ENCODE data around the gene CNST.
A peak's percentile ranks its signal among the peaks of the same experiment; 100 is the strongest.

Gene CNST

GRCh38 chr1:246566128-246566812 is at the start of gene CNST, which contains the start of gene TFB2M:
Gene CNST, plus strand, starts transcription at chr1:246566456. Its CDS starts 25,107 bp downstream, at chr1:246591563.
Gene TFB2M, minus strand, starts transcription at chr1:246566261. Its CDS starts 123 bp downstream, at chr1:246566138.
- DNase-seq, result peak; percentile 93

- no peak for DNase-seq
These were observed 48.9 kb upstream of the CNST start for GRCh38 chr1:246517391-246517790.

GRCh38 chr1:246518456-246519205 is 47.6 kb upstream of the CNST start:
- no peak for DNase-seq

- DNase-seq, result no peak
These were observed 46.7 kb upstream of the CNST start for GRCh38 chr1:246519514-246519913.

GRCh38 chr1:246526380-246526779 is 39.9 kb upstream of the CNST start:
- no peak for DNase-seq

GRCh38 chr1:246526915-246527314 is 39.3 kb upstream of the CNST start:
- DNase-seq, result no peak

GRCh38 chr1:246527402-246528088 is 38.7 kb upstream of the CNST start:
- DNase-seq, result no peak

- DNase-seq, result no peak
These were observed 37.1 kb upstream of the CNST start for GRCh38 chr1:246528933-246529731.

GRCh38 chr1:246530482-246530881 is 35.8 kb upstream of the CNST start:
- no peak for DNase-seq

- no peak for DNase-seq
These were observed 33.7 kb upstream of the CNST start for GRCh38 chr1:246532519-246532918.

GRCh38 chr1:246533371-246533905 is 32.8 kb upstream of the CNST start:
- no peak for DNase-seq

- no peak for DNase-seq
These were observed 32.1 kb upstream of the CNST start for GRCh38 chr1:246534114-246534513.

- DNase-seq, result no peak
These were observed 28.8 kb upstream of the CNST start for GRCh38 chr1:246537441-246537840.

GRCh38 chr1:246537887-246538286 is 28.4 kb upstream of the CNST start:
- no peak for DNase-seq

GRCh38 chr1:246540738-246541491 is 25.3 kb upstream of the CNST start:
- DNase-seq, result no peak

GRCh38 chr1:246544001-246544400 is 22.3 kb upstream of the CNST start:
- no peak for DNase-seq

GRCh38 chr1:246549665-246550064 is 16.6 kb upstream of the CNST start:
- no peak for DNase-seq

- no peak for DNase-seq
These were observed 15.9 kb upstream of the CNST start for GRCh38 chr1:246550402-246550801.

GRCh38 chr1:246552110-246552509 is 14.1 kb upstream of the CNST start:
- DNase-seq, result no peak

- DNase-seq, result no peak
These were observed 12.1 kb upstream of the CNST start for GRCh38 chr1:246554201-246554600.

GRCh38 chr1:246558041-246558440 is 8.2 kb upstream of the CNST start:
- DNase-seq, result no peak

- DNase-seq, result no peak
These were observed 6.9 kb upstream of the CNST start for GRCh38 chr1:246559310-246559709.

Measured in SHP77 treated with DMSO at 0.1 percent for 48 hours (cell line).